ENCODE data around the gene ARL8B.
"Not testable (repeated sequence)": the region's sequence is repeated elsewhere in the genome, so short reads cannot be mapped to it uniquely, and the experiment has no call there.

Gene ARL8B

DNA sequence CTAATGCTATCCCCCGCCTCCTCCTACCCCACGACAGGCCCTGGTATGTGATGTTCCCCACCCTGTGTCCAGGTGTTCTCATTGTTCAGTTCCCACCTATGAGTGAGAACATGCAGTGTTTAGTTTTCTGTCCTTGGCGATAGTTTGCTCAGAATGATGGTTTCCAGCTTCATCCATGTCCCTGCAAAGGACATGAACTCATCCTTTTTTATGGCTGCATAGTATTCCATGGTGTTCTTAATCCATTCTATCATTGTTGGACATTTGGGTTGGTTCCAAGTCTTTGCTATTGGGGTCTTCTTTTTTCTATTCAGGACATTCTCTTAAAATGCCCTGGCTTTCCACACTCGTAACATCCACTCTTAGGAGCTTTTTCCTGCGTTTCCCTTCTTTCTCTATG, 25.1 kb downstream of the ARL8B start:
- DNase-seq (ENCODE audit: low read depth) = not testable (repeated sequence)

DNA sequence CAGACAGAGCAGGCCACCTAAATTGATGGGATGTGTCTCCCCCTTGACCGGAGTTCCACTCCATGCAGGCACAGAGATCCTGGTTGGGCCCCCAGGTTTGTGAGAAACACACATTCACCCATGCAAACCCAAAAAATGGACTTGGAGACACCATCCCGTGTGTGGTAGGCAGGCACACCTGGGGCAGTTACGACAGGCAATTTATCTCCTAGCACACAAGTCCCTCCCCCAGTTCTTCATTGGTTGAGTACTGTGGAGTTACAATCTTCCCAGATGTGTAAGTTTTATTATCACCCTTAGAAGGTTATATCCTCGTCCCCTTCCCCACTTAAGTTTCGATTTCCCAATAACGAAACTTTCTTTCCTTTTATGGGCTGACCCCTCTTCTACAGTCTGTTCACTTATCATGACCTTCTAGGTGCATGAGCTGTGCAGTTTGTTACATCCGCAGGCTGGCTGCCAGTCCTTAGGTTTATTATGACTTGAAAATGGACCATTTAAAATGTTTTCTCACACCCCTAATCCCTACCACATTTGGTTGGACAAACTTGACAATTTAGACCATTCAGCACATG, 27.3 kb downstream of the ARL8B start:
- DNase-seq (ENCODE audit: low read depth) = no peak

DNA sequence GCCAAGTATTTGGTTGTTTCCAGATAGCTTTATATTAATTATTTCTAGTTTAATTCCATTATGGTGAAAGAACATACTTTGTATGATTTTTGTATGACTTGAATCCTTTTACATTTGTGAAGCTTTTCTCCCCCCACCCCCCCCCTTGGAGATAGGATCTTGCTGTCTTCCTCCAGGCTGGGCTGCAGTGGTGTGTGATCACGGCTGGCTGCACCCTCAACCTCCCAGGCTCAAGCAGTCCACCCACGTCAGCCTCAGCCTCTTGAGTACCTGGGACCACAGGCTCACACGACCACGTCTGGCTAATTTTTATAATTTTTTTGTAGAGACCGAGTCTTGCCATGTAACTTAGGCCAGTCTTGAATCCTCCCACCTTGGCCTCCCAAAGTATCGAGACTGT, 29.5 kb downstream of the ARL8B start:
- no peak for DNase-seq (ENCODE audit: low read depth)

DNA sequence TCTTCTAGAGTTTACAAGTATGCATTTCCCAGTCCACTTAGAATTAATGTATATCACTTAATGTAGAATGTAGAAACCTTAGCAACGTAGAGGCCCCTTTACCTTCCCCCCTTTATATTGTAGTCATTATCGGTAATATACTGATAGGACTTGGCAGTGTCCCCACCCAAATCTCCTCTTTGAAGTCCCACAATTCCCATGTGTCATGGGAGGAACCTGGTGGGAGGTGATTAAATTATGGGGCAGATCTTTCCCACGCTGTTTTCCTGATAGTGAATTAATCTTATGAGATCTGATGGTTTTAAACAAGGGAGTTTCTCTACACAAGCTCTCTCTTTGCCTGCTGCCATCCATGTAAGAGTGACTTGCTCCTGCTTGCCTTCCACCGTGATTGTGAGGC, 31.0 kb downstream of the ARL8B start:
- no peak for DNase-seq (ENCODE audit: low read depth)

- DNase-seq (ENCODE audit: low read depth) = no peak
Measured at GRCh38 chr3:5155241-5155640, 33.1 kb downstream of the ARL8B start.

GRCh38 chr3:5160321-5160720, 38.2 kb downstream of the ARL8B start:
- DNase-seq (ENCODE audit: low read depth) = no peak

DNA sequence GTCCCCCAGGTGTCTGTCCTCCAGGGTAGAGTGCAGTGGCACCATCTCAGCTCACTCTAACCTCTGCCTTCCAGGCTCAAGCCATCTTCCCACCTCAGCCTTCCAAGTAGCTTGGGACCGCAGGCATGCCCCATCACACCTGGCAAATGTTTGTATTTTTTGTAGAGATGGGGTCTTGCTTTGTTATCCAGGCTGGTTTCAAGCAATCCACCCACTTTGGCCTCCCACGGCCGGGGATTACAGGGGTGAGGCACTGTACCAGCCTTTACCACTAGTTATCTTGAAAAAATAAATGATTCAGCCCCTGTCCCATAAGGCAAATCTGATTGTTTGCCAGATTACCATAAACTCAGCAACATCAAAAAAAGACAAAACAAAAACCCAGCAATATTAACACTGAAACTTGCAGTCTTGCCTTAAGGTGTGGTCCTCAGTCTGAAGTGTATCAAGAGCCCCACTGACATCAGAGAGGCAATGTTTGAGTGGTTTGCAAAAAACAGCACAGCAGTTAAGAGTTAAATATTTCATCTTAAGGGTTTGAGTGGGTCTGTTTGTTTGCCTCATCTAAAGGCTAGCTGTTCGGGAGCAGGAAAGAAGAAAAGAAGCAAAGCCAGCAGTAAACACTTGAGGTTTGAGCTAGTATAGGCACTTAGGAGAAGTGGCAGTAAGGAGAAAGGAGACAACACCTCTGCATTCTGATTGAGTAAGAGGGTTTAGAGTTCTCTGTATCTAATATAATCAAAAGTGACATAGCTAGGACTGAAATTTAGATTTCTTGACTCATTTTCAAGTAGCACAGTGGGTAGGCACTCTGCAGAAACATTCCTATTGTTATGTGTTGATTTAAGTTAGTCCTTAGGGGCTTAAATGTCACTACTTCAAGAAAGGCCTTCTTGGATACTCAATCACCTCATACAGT, 39.1 kb downstream of the ARL8B start:
- no peak for DNase-seq (ENCODE audit: low read depth)

DNA sequence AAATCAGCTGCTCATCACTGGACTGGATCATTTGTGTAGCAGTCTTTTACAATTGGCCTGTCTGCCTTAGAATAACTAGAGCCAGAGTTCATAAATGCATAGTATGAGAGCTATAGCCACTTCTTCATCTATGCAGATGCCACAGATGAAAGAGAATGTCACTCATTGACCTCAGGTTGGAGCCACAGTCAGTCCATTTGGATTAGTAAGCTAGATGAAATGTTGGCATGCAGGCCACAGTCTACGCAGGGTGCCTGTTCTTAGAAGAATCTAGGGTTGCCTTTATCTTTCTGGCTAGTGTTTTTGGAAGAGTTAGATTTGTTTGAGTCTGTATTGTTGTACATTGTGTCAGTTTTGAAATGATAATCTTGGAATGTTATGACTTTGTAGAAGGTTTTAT, 40.0 kb downstream of the ARL8B start:
- no peak for DNase-seq (ENCODE audit: low read depth)

GRCh38 chr3:5165698-5166097, 43.6 kb downstream of the ARL8B start:
- no peak for DNase-seq (ENCODE audit: low read depth)

- DNase-seq (ENCODE audit: low read depth) = no peak
Measured at GRCh38 chr3:5166846-5167245, 44.8 kb downstream of the ARL8B start.

- DNase-seq (ENCODE audit: low read depth) = no peak
Measured at GRCh38 chr3:5168110-5168509, 46.0 kb downstream of the ARL8B start.

GRCh38 chr3:5169807-5170206, 47.7 kb downstream of the ARL8B start:
- DNase-seq (ENCODE audit: low read depth) = no peak

- DNase-seq (ENCODE audit: low read depth) = no peak
Measured at GRCh38 chr3:5170975-5171374, 48.9 kb downstream of the ARL8B start.

- no peak for DNase-seq (ENCODE audit: low read depth)
Measured at GRCh38 chr3:5172018-5172417, 49.9 kb downstream of the ARL8B start.

- not testable (repeated sequence) for DNase-seq (ENCODE audit: low read depth)
Measured at GRCh38 chr3:5179036-5179435, 56.9 kb downstream of the ARL8B start.

- no peak for DNase-seq (ENCODE audit: low read depth)
Measured at GRCh38 chr3:5181469-5182141, 59.5 kb downstream of the ARL8B start.

DNA sequence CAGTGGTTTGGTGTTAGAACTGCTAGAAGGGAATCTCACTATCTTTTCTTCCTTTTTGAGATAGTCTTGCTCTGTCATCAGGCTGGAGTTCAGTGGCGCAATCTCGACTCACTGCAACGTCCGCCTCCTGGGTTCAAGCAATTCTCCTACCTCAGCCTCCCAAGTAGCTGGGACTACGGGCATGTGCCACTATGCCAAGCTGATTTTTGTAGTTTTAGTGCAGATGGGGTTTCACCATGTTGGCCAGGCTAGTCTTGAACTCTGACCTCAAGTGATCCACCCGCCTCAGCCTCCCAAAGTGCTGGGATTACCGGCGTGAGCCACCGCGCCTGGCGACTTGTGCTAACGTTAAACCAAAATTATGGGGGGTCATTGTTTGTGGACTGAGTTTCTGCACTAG, 61.6 kb downstream of the ARL8B start:
- DNase-seq (ENCODE audit: low read depth) = not testable (repeated sequence)

- DNase-seq (ENCODE audit: low read depth) = no peak
Measured at GRCh38 chr3:5184499-5184898, 62.4 kb downstream of the ARL8B start.

DNA sequence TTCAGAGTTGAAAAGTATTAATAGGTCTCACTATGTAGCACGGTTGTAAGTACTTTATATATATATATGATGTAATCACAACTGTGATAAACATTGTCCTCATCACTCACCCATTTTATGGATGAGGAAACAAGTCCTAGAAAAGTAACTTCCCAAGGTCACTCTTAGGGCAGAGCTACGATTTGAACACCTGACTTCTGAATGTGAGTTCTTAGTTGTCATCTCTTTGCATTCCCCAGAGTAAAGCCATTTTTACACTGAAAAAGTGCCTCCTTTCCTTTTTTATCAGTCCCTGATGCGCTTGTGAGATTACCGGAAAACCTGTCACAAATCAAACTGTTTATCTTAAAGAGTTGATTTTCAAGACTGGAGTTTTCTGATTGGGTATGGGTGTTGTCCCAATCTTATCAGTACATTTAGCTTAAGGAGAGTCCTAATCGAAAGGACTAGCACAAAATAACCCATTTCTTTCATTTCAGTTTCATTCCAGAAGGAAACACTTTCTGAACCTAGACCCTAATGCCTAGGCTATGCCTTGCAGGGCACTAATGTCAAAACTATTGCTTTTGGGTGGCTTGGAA, 63.1 kb downstream of the ARL8B start:
- DNase-seq (ENCODE audit: low read depth) = no peak

DNA sequence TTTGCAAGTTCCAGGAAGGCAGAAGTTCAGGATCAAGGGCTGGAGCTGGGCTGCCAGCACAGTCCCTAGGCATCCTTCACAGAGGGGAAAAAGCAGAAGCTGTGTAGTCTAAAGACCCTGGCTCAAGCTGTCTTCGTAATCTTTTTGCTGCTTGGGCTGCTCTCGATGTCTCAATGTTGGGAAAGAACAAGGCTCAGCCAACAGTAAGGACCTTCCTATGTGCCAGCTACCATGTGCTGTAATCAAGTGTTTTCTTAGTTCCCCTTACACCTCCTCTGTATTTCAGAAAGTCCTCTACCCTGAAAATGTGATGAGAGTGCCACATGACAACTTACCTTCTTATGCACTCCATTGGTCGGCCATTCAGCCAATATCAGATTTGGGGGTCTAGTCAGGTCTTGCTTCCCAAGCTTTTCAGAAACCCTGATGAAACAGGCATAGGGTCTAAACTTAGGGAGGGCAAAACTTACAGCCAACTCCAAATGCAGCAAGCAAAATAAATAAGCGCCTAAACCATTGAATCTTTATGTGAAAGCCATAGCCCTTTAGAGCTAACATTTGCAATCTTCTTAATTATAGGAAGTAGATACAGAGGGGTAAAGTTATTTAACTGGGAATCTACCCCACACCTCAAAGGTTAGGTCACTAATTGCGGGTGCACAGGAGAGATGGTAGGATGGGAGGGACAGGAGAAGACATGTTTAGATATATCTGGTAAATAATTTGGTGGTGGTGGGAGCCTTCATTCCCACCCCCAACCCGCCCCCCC, 64.2 kb downstream of the ARL8B start:
- no peak for DNase-seq (ENCODE audit: low read depth)

DNA sequence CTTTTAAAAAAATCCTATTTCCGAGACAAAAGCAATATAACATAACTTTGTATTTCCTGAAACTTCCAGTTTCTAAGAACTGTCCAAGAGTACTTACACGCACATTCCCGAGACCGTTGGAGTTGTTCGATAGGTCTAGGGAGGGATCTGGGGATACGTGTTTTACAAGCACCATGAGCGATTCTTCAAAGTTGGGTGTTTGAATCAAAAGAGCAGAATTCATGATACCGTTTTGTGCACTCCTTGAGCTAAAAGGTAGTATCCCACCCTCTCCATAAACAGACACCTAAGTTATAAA, 64.7 kb downstream of the ARL8B start:
- no peak for DNase-seq (ENCODE audit: low read depth)
